H9 (cell line): ENCODE data around the gene ITM2B. TPM values are rescaled to one million over a fixed set of nuclear protein-coding genes. Genes with fewer than 3 reads are reported as not detected.

ENCODE experiments used
- DNase-seq: peaks from one replicate; pipeline ENCODE4 v3.0.0-alpha.2; 2017
- H2AFZ ChIP-seq: one replicate; pipeline ENCODE4 v1.6.1; 2013; ENCODE audit warnings: mild to moderate bottlenecking, low read length, control low read depth, moderate library complexity
- H2AK5ac ChIP-seq: 2 replicates; pipeline ENCODE4 v1.6.1; 2013; ENCODE audit warnings: low read length, control low read depth, mixed read lengths; ENCODE audit not compliant: insufficient read length
- H2BK120ac ChIP-seq: one replicate; pipeline ENCODE4 v1.6.1; 2013; ENCODE audit warnings: low read depth, mild to moderate bottlenecking, low read length, control low read depth, inconsistent platforms; ENCODE audit not compliant: poor library complexity, severe bottlenecking
- H2BK12ac ChIP-seq: 2 replicates; pipeline ENCODE4 v1.6.1; 2013; ENCODE audit warnings: low read length, control low read depth, mixed read lengths, low read depth; ENCODE audit not compliant: insufficient read length
- H2BK15ac ChIP-seq: 2 replicates; pipeline ENCODE4 v1.6.1; 2013; ENCODE audit warnings: low read depth, low read length, control low read depth
- H2BK20ac ChIP-seq: one replicate; pipeline ENCODE4 v1.6.1; 2013; ENCODE audit warnings: low read depth, mild to moderate bottlenecking, low read length, control low read depth, inconsistent platforms; ENCODE audit not compliant: poor library complexity, severe bottlenecking
- H2BK5ac ChIP-seq: 2 replicates; pipeline ENCODE4 v1.6.1; 2013; ENCODE audit warnings: low read length, control low read depth, mixed read lengths; ENCODE audit not compliant: insufficient read length
- H3K14ac ChIP-seq: 2 replicates; pipeline ENCODE4 v1.6.1; 2013; ENCODE audit warnings: low read length, control low read depth; ENCODE audit not compliant: insufficient read depth
- H3K18ac ChIP-seq: 2 replicates; pipeline ENCODE4 v1.6.1; 2013; ENCODE audit warnings: low read depth, mild to moderate bottlenecking, mixed read lengths, low read length, control low read depth; ENCODE audit not compliant: insufficient read length
- H3K23ac ChIP-seq: 2 replicates; pipeline ENCODE4 v1.6.1; 2013; ENCODE audit warnings: low read length, control low read depth, mixed read lengths, low read depth; ENCODE audit not compliant: insufficient read length
- H3K23me2 ChIP-seq: 2 replicates; pipeline ENCODE4 v1.6.1; 2013; ENCODE audit warnings: low read depth, mild to moderate bottlenecking, mixed read lengths, low read length, control low read depth; ENCODE audit not compliant: insufficient read length, poor library complexity, severe bottlenecking
- H3K27ac ChIP-seq: 2 replicates; pipeline ENCODE4 v1.5.1; 2013; ENCODE audit warnings: low read length, control low read depth, mixed read lengths, low read depth; ENCODE audit not compliant: insufficient read length
- H3K27me3 ChIP-seq: 2 replicates; pipeline ENCODE4 v1.6.1; 2013; ENCODE audit warnings: low read length, control low read depth, inconsistent platforms; ENCODE audit not compliant: insufficient read depth
- H3K4ac ChIP-seq: 2 replicates; pipeline ENCODE4 v1.6.1; 2013; ENCODE audit warnings: low read depth, mild to moderate bottlenecking, control low read depth, inconsistent platforms, low read length, moderate library complexity
- H3K4me1 ChIP-seq: 2 replicates; pipeline ENCODE4 v1.6.1; 2013; ENCODE audit warnings: low read length, control low read depth, inconsistent platforms; ENCODE audit not compliant: insufficient read depth
- H3K4me2 ChIP-seq: 2 replicates; pipeline ENCODE4 v1.6.1; 2013; ENCODE audit warnings: low read length, control low read depth, mixed read lengths; ENCODE audit not compliant: insufficient read length, insufficient read depth
- H3K56ac ChIP-seq: 2 replicates; pipeline ENCODE4 v1.6.1; 2013; ENCODE audit warnings: low read depth, mild to moderate bottlenecking, mixed read lengths, low read length, control low read depth; ENCODE audit not compliant: insufficient read length
- H3K79me1 ChIP-seq: 2 replicates; pipeline ENCODE4 v1.6.1; 2013; ENCODE audit warnings: low read depth, mild to moderate bottlenecking, moderate library complexity, low read length, control low read depth, inconsistent platforms; ENCODE audit not compliant: insufficient read depth, poor library complexity, severe bottlenecking
- H3K79me2 ChIP-seq: 2 replicates; pipeline ENCODE4 v1.6.1; 2013; ENCODE audit warnings: low read length, control low read depth, inconsistent platforms; ENCODE audit not compliant: insufficient read depth
- H3K9ac ChIP-seq: 2 replicates; pipeline ENCODE4 v1.6.1; 2013; ENCODE audit warnings: low read length, control low read depth, mixed read lengths; ENCODE audit not compliant: insufficient read length; ENCODE audit errors: extremely low read depth
- H3K9me3 ChIP-seq: one replicate; pipeline ENCODE4 v1.6.1; 2013; ENCODE audit warnings: low read depth, low read length, inconsistent platforms; ENCODE audit not compliant: control insufficient read depth
- H3T11ph ChIP-seq: one replicate; pipeline ENCODE4 v1.6.1; 2013; ENCODE audit warnings: mild to moderate bottlenecking, low read length, control low read depth, inconsistent platforms
- H4K20me1 ChIP-seq: one replicate; pipeline ENCODE4 v1.6.1; 2013; ENCODE audit not compliant: control insufficient read depth, insufficient read length, insufficient read depth
- H4K5ac ChIP-seq: 2 replicates; pipeline ENCODE4 v1.6.1; 2013; ENCODE audit warnings: low read depth, mild to moderate bottlenecking, mixed read lengths, low read length, control low read depth; ENCODE audit not compliant: insufficient read length
- H4K8ac ChIP-seq: replicated peaks from 2 replicates; pipeline ENCODE4 v1.6.1; 2013; ENCODE audit warnings: low read length, control low read depth, mixed read lengths, low read depth; ENCODE audit not compliant: insufficient read length
- H4K91ac ChIP-seq: 2 replicates; pipeline ENCODE4 v1.6.1; 2013; ENCODE audit warnings: low read depth, mild to moderate bottlenecking, moderate library complexity, mixed read lengths, low read length, control low read depth; ENCODE audit not compliant: insufficient read length
- H3K27ac Mint-ChIP-seq, 3 experiments: 2 replicates in 2 of 3; 3 replicates in 1 of 3; pipeline ENCODE4 v1.8.0; 2020 to 2021; ENCODE audit warnings: mixed read lengths in 3 of 3, mild to moderate bottlenecking in 1 of 3, moderate library complexity in 1 of 3
- H3K27me3 Mint-ChIP-seq: 2 replicates; pipeline ENCODE4 v1.8.0; 2021; ENCODE audit warnings: low read depth, mild to moderate bottlenecking, moderate library complexity, mixed read lengths
- H3K36me3 Mint-ChIP-seq, 3 experiments: 2 replicates in 2 of 3; 3 replicates in 1 of 3; pipeline ENCODE4 v1.8.0; 2020 to 2021; ENCODE audit warnings: low read depth in 3 of 3, mixed read lengths in 3 of 3; ENCODE audit not compliant: insufficient read depth in 1 of 3
- H3K4me1 Mint-ChIP-seq, 2 experiments: 2 replicates each; pipeline ENCODE4 v1.8.0; 2020; ENCODE audit warnings: mixed read lengths in 2 of 2
- H3K4me3 Mint-ChIP-seq, 2 experiments: 2 replicates in 1 of 2; 3 replicates in 1 of 2; pipeline ENCODE4 v1.8.0; 2020 to 2021; ENCODE audit warnings: mild to moderate bottlenecking in 2 of 2, mixed read lengths in 2 of 2, moderate library complexity in 1 of 2
- H3K9me3 Mint-ChIP-seq, 2 experiments: 2 replicates in 1 of 2; 3 replicates in 1 of 2; pipeline ENCODE4 v1.8.0; 2020; ENCODE audit warnings: mild to moderate bottlenecking in 2 of 2, mixed read lengths in 2 of 2, moderate library complexity in 1 of 2
- CTCF ChIP-seq: fragments of 200-600 bp; sonication (generic); conservative IDR thresholded peaks from 3 replicates; pipeline ENCODE4 v1.8.0; 2021; ENCODE audit warnings: antibody characterized with exemption, mild to moderate bottlenecking
- WGBS: extraction: QIAGEN DNeasy Blood & Tissue Kit; methylation state at CpG from one replicate; pipeline ENCODE4 v1.1.7; 2013; ENCODE audit warnings: missing lambda C conversion rate, low lambda C conversion rate, mixed read lengths; ENCODE audit not compliant: insufficient read length; ENCODE audit errors: extremely low coverage; 5-methylcytosine and 5-hydroxymethylcytosine counted together
- total RNA-seq: library from RNA; stranded (reverse); gene quantifications from 2 replicates; pipeline ENCODE4 v1.2.1, GENCODE V29; 2021

The ITM2B gene
- total RNA-seq, 1 experiment from 2014 or later = 175 TPM

GRCh38 chr13:48244159-48244558 lies 11.2 kb downstream of the ITM2B start:
- no peaks in the 10 kb centered on the region for H3K27me3 ChIP-seq
- no peak overlapping the region for H4K8ac ChIP-seq
- H3K27ac ChIP-seq = no peak overlapping the region
- no CpG with 5 or more reads among the region's 1 CpG for WGBS
- H3K79me2 ChIP-seq = peaks cover 2% of the 10 kb centered on the region; the same call in 1 of the 2 replicates
- no peak overlapping the region for H4K5ac ChIP-seq
- no peak overlapping the region for H3K23ac ChIP-seq
- H3K79me1 ChIP-seq = no peaks in the 10 kb centered on the region
- no peak overlapping the region for H4K91ac ChIP-seq
- no peaks in the 10 kb centered on the region; a peak in 2 of 4 replicates for H3K4me1 Mint-ChIP-seq
- no peak overlapping the region for H2BK15ac ChIP-seq
- no peak overlapping the region for H2BK5ac ChIP-seq
- TF ChIP-seq CTCF = no peak
- DNase-seq = no peak
- H4K20me1 ChIP-seq = no peaks in the 10 kb centered on the region
- H3K4me2 ChIP-seq = no peak overlapping the region
- no peaks in the 10 kb centered on the region for H3K27me3 Mint-ChIP-seq
- no peak overlapping the region for H3K4me3 Mint-ChIP-seq
- H3K9me3 Mint-ChIP-seq = no peaks in the 10 kb centered on the region
- H3K18ac ChIP-seq = no peak overlapping the region
- no peak overlapping the region for H3K9ac ChIP-seq
- H3K23me2 ChIP-seq = no peaks in the 10 kb centered on the region
- no peak overlapping the region for H3K27ac Mint-ChIP-seq
- H2AK5ac ChIP-seq = no peak overlapping the region
- no peak overlapping the region for H3K56ac ChIP-seq
- H3T11ph ChIP-seq = no peak overlapping the region
- H2AFZ ChIP-seq = no peak overlapping the region
- no peak overlapping the region for H3K14ac ChIP-seq
- no peaks in the 10 kb centered on the region for H3K4me1 ChIP-seq
- no peak overlapping the region for H3K4ac ChIP-seq
- no peak overlapping the region for H2BK120ac ChIP-seq
- H3K9me3 ChIP-seq = no peaks in the 10 kb centered on the region
- H3K36me3 Mint-ChIP-seq = peaks cover 0 to 4% (median 4%) of the 10 kb centered on the region in 3 experiments; a peak in 4 of 7 replicates
- no peak overlapping the region for H2BK20ac ChIP-seq
- no peak overlapping the region for H2BK12ac ChIP-seq
